Head of caudate nucleus (tissue), 42 donors: ENCODE measurements around the gene CCDC63.
A peak's percentile ranks its signal among the peaks of the same experiment; 100 is the strongest.

Source experiments
- DNase-seq, 42 donors: peaks; one replicate each; pipeline versions ENCODE4 v3.0.0 to v3.0.0-alpha.2; 2020 to 2021; ENCODE audit warnings: mixed read lengths in 7 of 42
- intact Hi-C: fragments of 100-400 bp; cut with DNase I; formaldehyde crosslinking; loops from one replicate; pipeline ENCODE4 v1.15.0; 2022

CCDC63 gene

DNA sequence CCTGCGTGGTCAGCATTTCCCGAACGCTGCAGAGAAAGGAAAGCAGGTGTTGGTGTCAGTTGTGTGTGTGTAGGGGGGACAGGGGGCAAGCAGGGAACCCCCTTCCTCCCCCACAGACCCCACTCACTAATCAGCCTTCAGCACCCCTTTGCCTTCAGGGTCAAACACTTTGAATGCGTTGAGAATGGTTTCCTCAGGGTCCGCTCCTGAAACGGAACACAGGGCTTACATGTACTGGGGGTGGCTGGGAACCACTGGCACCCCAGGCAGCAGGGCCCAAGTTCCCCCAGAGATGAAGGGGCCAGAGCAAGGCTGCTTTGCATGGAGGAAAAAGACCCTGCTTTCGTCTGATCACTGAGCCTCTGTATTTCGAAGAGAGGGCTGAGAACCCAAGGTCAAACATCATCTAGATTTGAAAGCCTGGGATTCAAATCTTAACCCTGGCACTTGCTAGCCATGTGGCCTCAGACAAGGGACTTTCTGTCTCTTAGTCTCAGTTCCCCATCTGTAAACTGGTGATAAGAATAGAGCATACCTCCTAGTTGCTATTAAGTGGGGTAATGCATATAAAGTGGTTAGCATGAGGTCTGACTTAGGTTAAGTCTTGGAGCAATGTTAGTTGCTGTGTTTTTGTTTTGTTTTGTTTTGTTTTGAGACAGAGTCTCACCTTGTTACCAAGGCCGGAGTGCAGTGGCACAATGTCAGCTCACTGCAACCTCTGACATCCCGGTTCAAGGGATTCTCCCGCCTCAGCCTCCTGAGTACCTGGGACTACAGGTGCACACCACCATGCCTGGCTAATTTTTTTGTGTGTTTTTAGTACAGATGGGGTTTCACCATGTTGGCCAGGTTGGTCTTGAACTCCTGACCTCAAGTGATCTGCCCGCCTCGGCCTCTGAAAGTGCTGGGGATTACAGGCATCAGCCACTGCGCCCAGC, 66.6 kb downstream of the CCDC63 start:
- DNase-seq: no peak
- intact Hi-C loops: no loop called here

DNA sequence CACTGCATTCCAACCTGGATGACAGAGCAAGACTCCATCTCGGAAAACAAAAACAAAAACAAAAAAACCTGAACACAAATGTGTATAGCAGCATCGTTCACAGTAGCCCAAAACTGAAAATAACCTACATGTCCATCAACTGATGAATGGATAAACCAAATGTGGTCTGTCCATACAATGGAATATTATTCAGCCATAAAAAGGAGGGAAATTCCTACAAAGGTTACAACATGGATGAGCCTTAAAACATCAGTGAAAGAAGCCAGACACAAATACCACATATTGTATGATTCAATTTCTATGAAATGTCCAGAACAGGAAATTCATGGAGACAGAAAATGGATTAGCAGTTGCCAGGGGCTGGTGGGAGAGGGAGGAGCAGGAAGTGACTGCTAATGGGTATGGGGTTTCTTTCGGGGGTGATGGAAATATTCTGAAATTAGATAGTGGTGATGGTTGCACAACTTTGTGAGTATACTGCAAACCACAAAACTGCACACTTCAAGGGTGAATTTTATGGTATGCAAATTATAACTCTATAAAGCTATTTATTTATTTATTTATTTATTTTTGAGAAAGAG, 69.6 kb downstream of the CCDC63 start:
- intact Hi-C loops: no loop called here
- DNase-seq: no peak

GRCh38 chr12:110917467-110917866, 70.7 kb downstream of the CCDC63 start:
- no peak for DNase-seq
- intact Hi-C loops: no loop called here

- DNase-seq: no peak
- intact Hi-C loops: no loop called here
Observed at GRCh38 chr12:110917961-110918360, 71.2 kb downstream of the CCDC63 start.

GRCh38 chr12:110919720-110920119, 72.9 kb downstream of the CCDC63 start:
- intact Hi-C loops: no loop called here

GRCh38 chr12:110920324-110920910, 73.6 kb downstream of the CCDC63 start, which contains the start of gene MYL2:
MYL2 (minus strand) TSS chr12:110920579; CDS start chr12:110920529, 50 bp downstream.
- intact Hi-C loops: no loop called here

More at GRCh38 chr12:110919720-110920119, 72.9 kb downstream of the CCDC63 start:
- DNase-seq: no peak

DNA sequence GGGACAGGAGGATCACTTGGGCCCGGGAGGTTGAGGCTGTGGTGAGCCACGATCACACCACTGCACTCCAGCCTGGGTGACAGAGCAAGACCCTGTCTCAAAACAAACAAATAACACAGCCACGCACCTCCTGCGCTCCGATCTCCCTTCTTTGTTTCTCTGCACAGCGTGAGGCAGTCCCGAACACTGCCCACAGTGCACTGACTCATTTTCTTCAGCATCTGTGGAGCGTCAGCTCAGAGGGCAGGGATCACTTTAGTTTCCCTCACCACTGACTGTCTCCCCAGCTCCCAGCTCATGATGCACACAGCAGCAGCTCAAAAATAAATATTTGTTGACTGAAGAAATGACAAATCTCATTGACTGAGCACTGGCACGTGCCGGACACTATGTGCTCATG, 74.5 kb downstream of the CCDC63 start:
- intact Hi-C loops: no loop called here
- DNase-seq: peak in 1 of 42 donors; percentile 16

More at GRCh38 chr12:110920324-110920910, 73.6 kb downstream of the CCDC63 start, which contains the start of gene MYL2:
- no peak for DNase-seq

GRCh38 chr12:110922652-110923051, 75.9 kb downstream of the CCDC63 start:
- no peak for DNase-seq
- intact Hi-C loops: no loop called here

GRCh38 chr12:110923192-110923591, 76.4 kb downstream of the CCDC63 start:
- no peak for DNase-seq
- intact Hi-C loops: no loop called here

DNA sequence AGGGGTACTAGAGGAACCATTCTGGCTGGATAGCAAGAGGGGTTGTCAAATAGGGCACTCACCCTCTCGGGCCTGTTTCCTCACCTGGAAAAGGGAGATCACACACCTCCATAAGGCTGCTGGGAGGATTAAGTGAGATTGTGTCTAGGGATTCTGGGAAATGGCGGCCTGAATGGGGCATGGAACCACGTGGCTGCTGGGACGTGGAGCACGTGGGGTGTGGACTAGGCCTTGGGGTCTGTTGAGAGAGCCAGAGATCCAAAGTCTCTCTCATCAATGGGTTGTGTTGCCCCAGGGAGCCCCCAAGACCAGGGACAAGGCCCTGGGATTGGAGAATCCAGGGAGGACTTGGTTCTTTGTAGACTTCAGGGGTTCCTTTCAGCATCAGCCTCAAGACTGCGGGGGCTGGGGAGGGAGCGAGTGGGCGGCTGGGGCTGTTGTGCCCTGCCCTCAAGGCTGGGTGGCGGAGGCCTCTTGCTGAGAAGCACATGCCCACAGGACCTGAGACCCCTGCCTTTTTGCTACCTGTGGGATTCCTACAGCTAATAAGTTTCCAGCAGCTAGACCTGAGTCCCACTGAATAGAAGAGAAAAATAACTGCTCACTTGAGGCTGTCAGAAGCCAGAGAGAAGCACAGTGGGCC, 77.0 kb downstream of the CCDC63 start:
- intact Hi-C loops: no loop called here
- DNase-seq: no peak

- no peak for DNase-seq
- intact Hi-C loops: no loop called here
Observed at GRCh38 chr12:110927546-110927945, 80.8 kb downstream of the CCDC63 start.

DNA sequence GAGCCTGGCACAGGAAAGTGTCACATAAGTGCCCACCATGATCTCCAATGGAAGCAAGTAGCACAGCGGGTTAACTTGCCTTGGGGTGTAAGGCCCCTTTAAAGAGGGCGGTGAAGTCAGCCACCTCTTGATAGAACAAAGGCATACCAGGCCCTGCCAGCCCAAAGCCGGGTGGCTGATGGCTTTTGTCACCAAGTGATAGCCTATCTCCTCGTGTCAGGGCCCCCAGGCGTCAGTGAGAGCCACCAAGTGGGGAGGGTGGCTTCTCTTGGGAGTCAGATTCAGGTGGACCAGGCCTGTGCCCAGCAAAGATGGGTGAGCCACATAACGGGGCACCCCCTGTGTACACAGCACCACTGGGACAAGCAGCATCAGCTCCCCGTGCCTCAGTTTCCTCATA, 81.9 kb downstream of the CCDC63 start:
- intact Hi-C loops: no loop called here
- DNase-seq: no peak

DNA sequence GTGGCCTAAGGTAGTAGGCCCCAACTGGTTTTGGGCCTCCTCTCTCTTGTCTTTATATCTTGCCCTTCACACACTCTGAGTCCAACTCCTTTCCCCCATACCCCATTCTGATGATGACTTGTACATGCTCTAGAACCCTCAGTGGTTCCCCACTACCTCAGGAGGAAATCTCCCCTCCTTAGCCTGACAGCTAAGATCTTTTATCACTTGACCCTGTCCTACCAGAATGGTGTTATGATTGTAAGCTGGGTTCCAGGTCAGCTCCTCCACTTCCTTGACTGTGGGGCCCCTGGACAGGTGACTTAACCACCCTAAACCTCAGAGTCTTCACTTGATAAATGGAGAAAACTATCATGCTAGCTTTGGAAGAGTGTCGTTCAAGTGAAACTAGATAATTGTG, 83.0 kb downstream of the CCDC63 start:
- intact Hi-C loops: no loop called here

DNA sequence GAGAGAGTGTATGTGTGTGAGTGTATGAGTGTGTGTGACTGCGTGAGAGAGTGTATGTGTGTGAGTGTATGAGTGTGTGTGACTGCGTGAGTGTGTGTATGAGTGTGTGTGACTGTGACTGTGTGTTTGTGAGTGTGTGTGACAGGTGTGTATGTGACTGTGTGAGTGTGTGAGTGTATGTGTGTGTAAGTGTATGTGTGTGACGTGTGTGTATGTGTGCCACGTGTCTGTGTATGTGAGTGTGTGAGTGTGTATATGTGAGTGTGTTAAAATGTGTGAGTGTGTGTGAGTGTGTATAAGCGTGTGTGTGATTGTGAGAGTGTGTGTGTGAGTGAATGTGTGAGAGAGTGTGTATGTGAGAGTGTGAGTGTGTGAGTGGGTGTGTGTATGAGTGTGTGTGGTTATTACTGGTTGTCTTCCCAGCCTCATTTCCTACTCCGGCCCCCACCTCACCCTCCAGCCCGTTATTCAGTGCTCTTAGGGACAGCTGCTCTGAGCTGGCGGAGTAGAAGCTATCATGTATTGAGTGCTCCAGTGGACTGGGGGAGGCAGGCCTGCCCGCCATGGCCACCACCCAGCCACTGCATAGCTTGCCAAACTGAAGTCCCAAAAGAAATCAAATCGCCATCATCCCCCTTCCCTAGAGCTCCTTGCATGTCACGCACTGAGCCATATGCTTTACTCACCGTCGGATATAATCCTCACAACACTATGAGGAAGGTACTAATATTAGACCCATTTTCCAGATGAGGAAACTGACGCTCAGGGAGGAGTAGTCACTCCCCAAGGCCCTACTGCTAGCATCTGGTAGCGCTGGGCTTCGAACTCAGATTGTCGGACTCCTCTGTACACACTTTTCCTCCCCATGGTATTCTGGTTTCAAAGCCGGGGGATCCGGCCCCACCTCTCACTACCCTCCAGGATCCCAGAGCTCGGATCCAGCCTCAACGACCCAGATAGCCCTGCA, 83.8 kb downstream of the CCDC63 start:
- DNase-seq: no peak
- intact Hi-C loops: no loop called here

More for the DNA sequence above, 83.0 kb downstream of the CCDC63 start:
- DNase-seq: no peak

DNA sequence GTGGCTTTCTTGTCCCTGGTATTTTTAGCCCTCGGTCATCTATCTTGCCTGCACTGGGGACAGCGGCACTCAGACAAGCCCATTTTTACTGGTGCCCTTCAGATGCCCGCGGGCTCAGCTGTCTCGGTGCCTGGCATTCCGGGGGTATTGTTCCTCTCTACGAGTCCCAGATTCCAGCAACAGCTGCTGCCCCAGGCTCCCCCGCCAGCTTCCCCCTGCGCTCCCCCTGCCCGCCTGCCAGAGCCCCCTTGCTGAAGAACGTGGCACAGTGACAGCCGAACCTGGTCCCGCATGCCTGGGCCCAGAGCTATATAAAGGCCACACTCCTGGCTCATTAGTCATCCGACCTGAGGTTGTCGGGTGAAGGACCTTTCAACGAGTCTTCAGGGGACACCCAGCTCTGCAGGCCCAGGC, 84.5 kb downstream of the CCDC63 start:
- intact Hi-C loops: no loop called here
- no peak for DNase-seq

DNA sequence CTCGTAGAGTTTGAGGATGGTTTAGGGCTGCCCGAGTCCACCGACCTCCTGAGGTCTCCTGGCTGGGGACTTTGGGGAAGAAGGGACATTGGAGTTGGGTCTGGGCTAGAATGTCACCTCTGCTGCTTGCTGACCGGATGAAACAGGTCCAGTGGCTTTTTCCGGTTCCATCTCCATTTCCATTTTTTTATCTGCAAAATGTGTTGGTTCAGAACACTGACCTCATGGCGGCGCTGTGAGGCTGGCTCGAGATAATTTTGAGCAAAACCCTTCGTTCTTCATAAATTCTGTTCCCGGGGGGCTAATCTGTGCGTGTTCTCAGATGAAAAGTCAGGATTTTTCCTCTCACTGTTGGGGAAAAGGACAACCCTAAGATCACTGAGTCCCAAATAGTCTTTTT, 85.3 kb downstream of the CCDC63 start:
- intact Hi-C loops: no loop called here
- peak in 2 of 42 donors; percentile 14 to 21 for DNase-seq

- no peak for DNase-seq
- intact Hi-C loops: no loop called here
Observed at GRCh38 chr12:110933326-110933974, 86.7 kb downstream of the CCDC63 start.
